GM12878 (cell line): Measurements from ENCODE around the gene BAZ1B. TPM values are rescaled to one million over a fixed set of nuclear protein-coding genes. Genes with fewer than 3 reads are reported as not detected.
"Not testable (repeated sequence)": the region's sequence is repeated elsewhere in the genome, so short reads cannot be mapped to it uniquely, and the experiment has no call there.

Experiments
- ATAC-seq: fragments of 200-7000 bp; cut with Tn5 transposase; 3 replicates; pipeline ENCODE4 v1.9.1; 2020; ENCODE audit warnings: mild to moderate bottlenecking, moderate library complexity
- BruUV-seq: library from RNA; stranded (reverse); fragments of 400-500 nt; replicated peaks from 2 replicates; lab custom pipeline; 2021; lab: Mats Ljungman, UMichigan
- CTCF ChIA-PET: fragments of 300-600 bp; sonication (Branson Sonifier 250); formaldehyde crosslinking; extraction: SDS; loops from one replicate; lab custom pipeline; 2021; ENCODE audit warnings: inconsistent platforms; lab: Yijun Ruan, JAX
- POLR2A ChIA-PET: fragments of 350-600 bp; formaldehyde crosslinking; extraction: SDS; loops from one replicate; lab custom pipeline; 2021; ENCODE audit warnings: inconsistent platforms; lab: Charles Lee
- RAD21 ChIA-PET: fragments of 300-600 bp; sonication (Branson Sonifier 250); formaldehyde crosslinking; loops from one replicate; lab custom pipeline; 2023; ENCODE audit warnings: antibody characterized with exemption; ENCODE audit not compliant: unreplicated experiment; lab: Charles Lee
- SMC1A ChIA-PET: fragments of 300-600 bp; sonication (Branson Sonifier 250); formaldehyde crosslinking; loops from one replicate; lab custom pipeline; 2023; ENCODE audit not compliant: unreplicated experiment, uncharacterized antibody; lab: Charles Lee
- DNase-seq: peaks from one replicate; pipeline ENCODE4 v3.0.0-alpha.2; 2011; ENCODE audit warnings: low read depth, low spot score
- FAIRE-seq: peaks from 3 replicates; lab custom pipeline; 2011; peaks lifted over from hg19 to GRCh38; lab: Jason Lieb, UNC
- H2AFZ ChIP-seq: 2 replicates; pipeline ENCODE4 v1.6.0; 2011; ENCODE audit warnings: low read depth, low read length, control low read depth; ENCODE audit not compliant: control insufficient read depth
- H3K27ac ChIP-seq: 2 replicates; pipeline ENCODE4 v1.5.1; 2011; ENCODE audit warnings: control low read depth; ENCODE audit not compliant: control insufficient read depth, insufficient read depth
- H3K27me3 ChIP-seq, 2 experiments: replicated peaks in 1 of 2; 2 replicates each; pipeline versions ENCODE4 v1.6.0 to v1.6.1; 2011; ENCODE audit warnings: low read length in 1 of 2; ENCODE audit not compliant: control insufficient read depth in 2 of 2, insufficient read depth in 2 of 2
- H3K36me3 ChIP-seq, 2 experiments: 2 replicates each; pipeline ENCODE4 v1.5.1; 2011; ENCODE audit warnings: low read length in 1 of 2; ENCODE audit not compliant: control insufficient read depth in 2 of 2, insufficient read depth in 2 of 2
- H3K4me1 ChIP-seq: 2 replicates; pipeline ENCODE4 v1.6.1; 2011; ENCODE audit warnings: mild to moderate bottlenecking, low read length, moderate library complexity, mixed read lengths; ENCODE audit not compliant: control insufficient read depth, insufficient read depth
- H3K4me2 ChIP-seq: 2 replicates; pipeline ENCODE4 v1.6.0; 2011; ENCODE audit warnings: control low read depth; ENCODE audit not compliant: control insufficient read depth, insufficient read depth
- H3K4me3 ChIP-seq: fragments of 200-600 bp; sonication (generic); 2 replicates; pipeline ENCODE4 v1.5.1; 2016
- H3K79me2 ChIP-seq: 2 replicates; pipeline ENCODE4 v1.6.0; 2011; ENCODE audit warnings: low read length; ENCODE audit not compliant: control insufficient read depth, insufficient read depth
- H3K9ac ChIP-seq: 2 replicates; pipeline ENCODE4 v1.8.0; 2011; ENCODE audit warnings: low read length, control low read depth, mixed read lengths; ENCODE audit not compliant: control insufficient read depth, insufficient read depth
- H3K9me3 ChIP-seq: replicated peaks from 3 replicates; pipeline ENCODE4 v1.5.1; 2011; ENCODE audit warnings: mild to moderate bottlenecking, low read length; ENCODE audit not compliant: control insufficient read depth, insufficient read depth
- H4K20me1 ChIP-seq: 2 replicates; pipeline ENCODE4 v1.6.0; 2011; ENCODE audit not compliant: control insufficient read depth, insufficient read depth
- ATF7 ChIP-seq: fragments of 450-650 bp; IDR thresholded peaks from 2 replicates; pipeline ENCODE4 v1.6.1; 2016; ENCODE audit warnings: low read depth, mild to moderate bottlenecking
- MYB ChIP-seq: fragments of 150-350 bp; IDR thresholded peaks from 2 replicates; pipeline ENCODE4 v1.6.1; 2014; ENCODE audit warnings: mild to moderate bottlenecking, low read depth, low read length, borderline replicate concordance
- PAX8 ChIP-seq: fragments of 450-650 bp; IDR thresholded peaks from 2 replicates; pipeline ENCODE4 v1.6.1; 2017; ENCODE audit warnings: mild to moderate bottlenecking, moderate library complexity
- ZNF217 ChIP-seq: fragments of 450-650 bp; IDR thresholded peaks from 2 replicates; pipeline ENCODE4 v1.6.1; 2017; ENCODE audit warnings: antibody characterized with exemption, mild to moderate bottlenecking
- WGBS: methylation state at CpG from one replicate; pipeline ENCODE4 v1.1.6; 2016; ENCODE audit warnings: low lambda C conversion rate; ENCODE audit not compliant: insufficient replicate concordance, insufficient coverage; ENCODE audit errors: missing lambda C conversion rate; 5-methylcytosine and 5-hydroxymethylcytosine counted together
- in situ Hi-C: fragments of 300-500 bp; cut with MboI; formaldehyde crosslinking; loops from 9 replicates; pipeline ENCODE4 v1.14.3; 2018; ENCODE audit warnings: mixed read lengths
- intact Hi-C: fragments of 100-400 bp; cut with micrococcal nuclease; formaldehyde crosslinking; loops from one replicate; pipeline ENCODE4 v1.14.2; 2022; ENCODE audit not compliant: unreplicated experiment
- polyA plus RNA-seq, 11 experiments: library from polyadenylated mRNA; depleted of rRNA in 4 of 11; unstranded in 6 of 11; stranded (reverse) in 5 of 11; fragments of >200 nt; fragmentation: Nextera tagmentation in 4 of 11; fragmentation: Illumina TruSeq in 1 of 11; extraction: Ambion mirVana in 4 of 11; extraction: Trizol in 1 of 11; gene quantifications; 1 replicate in 1 of 11; 2 replicates in 10 of 11; pipeline versions ENCODE4 v1.2.1 to v1.2.3, GENCODE V29; 2011 to 2016; ENCODE audit warnings: inconsistent platforms in 2 of 11, missing spikeins in 2 of 11, low read depth in 1 of 11
- total RNA-seq, 4 experiments: library from RNA; depleted of rRNA in 3 of 4; stranded (reverse); fragments of >200 nt in 3 of 4; fragmentation: Illumina TruSeq in 1 of 4; extraction: Trizol in 1 of 4; gene quantifications; 2 replicates each; pipeline versions ENCODE4 v1.2.1 to v1.2.3, GENCODE V29; 2013 to 2021
- TF ChIP-seq, protein P1 (sequence below): fragments of 450-650 bp; IDR thresholded peaks from 2 replicates; pipeline ENCODE4 v1.6.1; 2017; ENCODE audit warnings: mild to moderate bottlenecking, low read depth, inconsistent platforms; ENCODE audit not compliant: poor library complexity, severe bottlenecking
- TF ChIP-seq, protein P2 (sequence below): fragments of 450-650 bp; conservative IDR thresholded peaks from 2 replicates; pipeline ENCODE4 v1.6.1; 2017; ENCODE audit warnings: mild to moderate bottlenecking, moderate library complexity

BAZ1B gene
- total and polyA plus RNA-seq, 10 of the 15 experiments (the other 5 are each of a cell fraction or from before 2014, with no cell fraction given): 14.0 to 77.4 (median 36.2) TPM

DNA sequence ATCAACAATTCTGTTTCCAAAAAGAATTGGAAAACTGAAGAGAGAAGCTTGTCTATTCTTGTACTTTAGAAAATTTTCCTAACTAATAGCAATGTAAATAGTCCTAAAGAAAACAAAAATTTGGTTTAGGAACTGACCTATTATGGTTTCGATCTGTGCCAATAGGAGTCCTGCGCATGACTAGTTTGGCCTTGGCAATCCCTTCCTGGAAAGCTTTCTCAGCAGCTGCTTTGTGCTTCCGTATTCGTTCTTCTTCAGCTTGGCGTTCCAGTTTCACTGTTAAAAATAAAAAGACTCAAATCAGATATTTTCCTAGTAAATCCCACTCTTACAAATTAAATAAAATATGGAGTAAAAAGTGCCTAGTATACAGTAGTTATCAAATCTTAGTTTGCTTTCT is 51.9 kb downstream of the BAZ1B start:
- POLR2A ChIA-PET: no interaction called here

DNA sequence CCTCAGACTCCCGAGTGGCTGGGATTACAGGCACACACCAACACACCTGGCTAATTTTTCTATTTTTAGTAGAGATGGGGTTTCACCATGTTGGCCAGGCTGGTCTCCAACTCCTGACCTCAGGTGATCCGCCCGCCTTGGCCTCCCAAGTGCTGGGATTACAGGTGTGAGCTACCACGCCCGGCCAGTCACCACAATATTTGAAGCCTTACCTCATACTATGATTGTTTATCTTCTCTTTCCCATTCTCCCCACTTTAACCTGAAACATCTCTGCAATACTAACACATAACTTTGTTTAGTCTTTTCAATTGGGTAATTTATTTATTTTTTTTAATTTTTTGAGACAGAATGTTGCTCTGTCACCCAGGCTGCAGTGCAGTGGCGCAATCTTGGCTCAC is 55.0 kb downstream of the BAZ1B start:
- POLR2A ChIA-PET, H3K27ac ChIP-seq, H3K4me1 ChIP-seq, SMC1A ChIA-PET, ATAC-seq, H3K4me2 ChIP-seq, H3K9me3 ChIP-seq, BruUV-seq, intact Hi-C loops, FAIRE-seq, H3K9ac ChIP-seq, H2AFZ ChIP-seq, DNase-seq, H4K20me1 ChIP-seq, in situ Hi-C loops, RAD21 ChIA-PET, H3K79me2 ChIP-seq, H3K4me3 ChIP-seq, H3K27me3 ChIP-seq: not testable (repeated sequence)
- 89% methylated on average over 6 of the region's 6 CpGs for WGBS
- CTCF ChIA-PET: interaction anchor here (1.3 kb wide), 1 partner anchor 13 kb away, joined by 3 read pairs; no protein-coding TSS in a partner anchor
- peaks cover 10 to 56% of the 10 kb centered on the region in 2 experiments for H3K36me3 ChIP-seq

More for the DNA sequence above, 51.9 kb downstream of the BAZ1B start:
- 96% methylated on average over 5 of the region's 5 CpGs for WGBS
- no TSS peak for BruUV-seq
- no peaks in the 10 kb centered on the region for H3K27me3 ChIP-seq
- FAIRE-seq: no peak
- no peak for ATAC-seq
- no peaks in the 10 kb centered on the region for H3K9me3 ChIP-seq
- ChIA-PET CTCF (interaction anchor here (1.0 kb wide), 2 partner anchors 18 to 264 kb away, joined by 3 to 4 read pairs; no protein-coding TSS in a partner anchor), RAD21 (no interaction called here)
- H2AFZ ChIP-seq: no peak overlapping the region
- H3K9ac ChIP-seq: no peak overlapping the region
- intact Hi-C loops: no loop called here
- DNase-seq: no peak
- peaks cover 13% of the 10 kb centered on the region for H3K79me2 ChIP-seq
- H3K27ac ChIP-seq: no peak overlapping the region
- no peaks in the 10 kb centered on the region for H4K20me1 ChIP-seq
- no peak for TF ChIP-seq ATF7
- TF ChIP-seq, protein P1, sequence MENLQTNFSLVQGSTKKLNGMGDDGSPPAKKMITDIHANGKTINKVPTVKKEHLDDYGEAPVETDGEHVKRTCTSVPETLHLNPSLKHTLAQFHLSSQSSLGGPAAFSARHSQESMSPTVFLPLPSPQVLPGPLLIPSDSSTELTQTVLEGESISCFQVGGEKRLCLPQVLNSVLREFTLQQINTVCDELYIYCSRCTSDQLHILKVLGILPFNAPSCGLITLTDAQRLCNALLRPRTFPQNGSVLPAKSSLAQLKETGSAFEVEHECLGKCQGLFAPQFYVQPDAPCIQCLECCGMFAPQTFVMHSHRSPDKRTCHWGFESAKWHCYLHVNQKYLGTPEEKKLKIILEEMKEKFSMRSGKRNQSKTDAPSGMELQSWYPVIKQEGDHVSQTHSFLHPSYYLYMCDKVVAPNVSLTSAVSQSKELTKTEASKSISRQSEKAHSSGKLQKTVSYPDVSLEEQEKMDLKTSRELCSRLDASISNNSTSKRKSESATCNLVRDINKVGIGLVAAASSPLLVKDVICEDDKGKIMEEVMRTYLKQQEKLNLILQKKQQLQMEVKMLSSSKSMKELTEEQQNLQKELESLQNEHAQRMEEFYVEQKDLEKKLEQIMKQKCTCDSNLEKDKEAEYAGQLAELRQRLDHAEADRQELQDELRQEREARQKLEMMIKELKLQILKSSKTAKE: no peak
- no peak for TF ChIP-seq PAX8
- no peak for TF ChIP-seq MYB
- TF ChIP-seq, protein P2, sequence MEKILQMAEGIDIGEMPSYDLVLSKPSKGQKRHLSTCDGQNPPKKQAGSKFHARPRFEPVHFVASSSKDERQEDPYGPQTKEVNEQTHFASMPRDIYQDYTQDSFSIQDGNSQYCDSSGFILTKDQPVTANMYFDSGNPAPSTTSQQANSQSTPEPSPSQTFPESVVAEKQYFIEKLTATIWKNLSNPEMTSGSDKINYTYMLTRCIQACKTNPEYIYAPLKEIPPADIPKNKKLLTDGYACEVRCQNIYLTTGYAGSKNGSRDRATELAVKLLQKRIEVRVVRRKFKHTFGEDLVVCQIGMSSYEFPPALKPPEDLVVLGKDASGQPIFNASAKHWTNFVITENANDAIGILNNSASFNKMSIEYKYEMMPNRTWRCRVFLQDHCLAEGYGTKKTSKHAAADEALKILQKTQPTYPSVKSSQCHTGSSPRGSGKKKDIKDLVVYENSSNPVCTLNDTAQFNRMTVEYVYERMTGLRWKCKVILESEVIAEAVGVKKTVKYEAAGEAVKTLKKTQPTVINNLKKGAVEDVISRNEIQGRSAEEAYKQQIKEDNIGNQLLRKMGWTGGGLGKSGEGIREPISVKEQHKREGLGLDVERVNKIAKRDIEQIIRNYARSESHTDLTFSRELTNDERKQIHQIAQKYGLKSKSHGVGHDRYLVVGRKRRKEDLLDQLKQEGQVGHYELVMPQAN: no peak
- TF ChIP-seq ZNF217: no peak
- TF ChIP-seq, all 136 proteins: peak for 0
- H3K4me2 ChIP-seq: no peak overlapping the region
- H3K4me1 ChIP-seq: no peaks in the 10 kb centered on the region
- in situ Hi-C loops: no loop called here
- SMC1A ChIA-PET: no interaction called here
- H3K36me3 ChIP-seq: peaks cover 6 to 63% of the 10 kb centered on the region in 2 experiments
- no peak overlapping the region for H3K4me3 ChIP-seq
